ENCODE measurements around the gene TMCC3.

TMCC3 gene

GRCh38 chr12:94690198-94690771 lies 39.9 kb upstream of the TMCC3 start:
- DNase-seq (ENCODE audit: low read depth), result no peak
- H3K4me3 ChIP-seq (ENCODE audit: control insufficient read depth, low read depth, low read length), result no peak overlapping the region
- TF ChIP-seq, protein P1, sequence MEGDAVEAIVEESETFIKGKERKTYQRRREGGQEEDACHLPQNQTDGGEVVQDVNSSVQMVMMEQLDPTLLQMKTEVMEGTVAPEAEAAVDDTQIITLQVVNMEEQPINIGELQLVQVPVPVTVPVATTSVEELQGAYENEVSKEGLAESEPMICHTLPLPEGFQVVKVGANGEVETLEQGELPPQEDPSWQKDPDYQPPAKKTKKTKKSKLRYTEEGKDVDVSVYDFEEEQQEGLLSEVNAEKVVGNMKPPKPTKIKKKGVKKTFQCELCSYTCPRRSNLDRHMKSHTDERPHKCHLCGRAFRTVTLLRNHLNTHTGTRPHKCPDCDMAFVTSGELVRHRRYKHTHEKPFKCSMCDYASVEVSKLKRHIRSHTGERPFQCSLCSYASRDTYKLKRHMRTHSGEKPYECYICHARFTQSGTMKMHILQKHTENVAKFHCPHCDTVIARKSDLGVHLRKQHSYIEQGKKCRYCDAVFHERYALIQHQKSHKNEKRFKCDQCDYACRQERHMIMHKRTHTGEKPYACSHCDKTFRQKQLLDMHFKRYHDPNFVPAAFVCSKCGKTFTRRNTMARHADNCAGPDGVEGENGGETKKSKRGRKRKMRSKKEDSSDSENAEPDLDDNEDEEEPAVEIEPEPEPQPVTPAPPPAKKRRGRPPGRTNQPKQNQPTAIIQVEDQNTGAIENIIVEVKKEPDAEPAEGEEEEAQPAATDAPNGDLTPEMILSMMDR (IDR thresholded peaks at IDR 0.05; ENCODE audit: control insufficient read depth, insufficient read depth, low read depth, low read length, missing control alignments), result no peak

DNA sequence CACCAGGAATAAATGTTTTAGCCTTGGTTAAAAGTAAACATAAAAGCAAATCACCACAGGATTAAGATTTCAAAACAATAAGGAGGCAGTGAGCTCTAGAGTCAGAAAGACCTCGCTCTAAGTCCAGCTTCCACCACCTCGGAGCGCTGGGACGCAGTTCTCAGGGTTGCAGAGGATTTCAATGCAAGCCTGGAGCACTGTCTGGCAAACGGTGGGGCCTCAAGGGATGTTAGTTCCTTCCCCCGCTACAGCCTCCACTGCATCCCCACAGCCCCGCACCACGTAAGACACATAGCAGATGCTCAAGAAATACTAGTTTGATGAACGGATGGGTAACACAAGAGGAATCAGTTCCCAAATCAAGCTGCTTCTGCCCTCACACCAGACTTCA lies 39.3 kb upstream of the TMCC3 start:
- no peak overlapping the region for H3K4me3 ChIP-seq (ENCODE audit: control insufficient read depth, low read depth, low read length)
- TF ChIP-seq, protein P1 (IDR thresholded peaks at IDR 0.05; ENCODE audit: control insufficient read depth, insufficient read depth, low read depth, low read length, missing control alignments), result no peak
- no peak for DNase-seq (ENCODE audit: low read depth)

DNA sequence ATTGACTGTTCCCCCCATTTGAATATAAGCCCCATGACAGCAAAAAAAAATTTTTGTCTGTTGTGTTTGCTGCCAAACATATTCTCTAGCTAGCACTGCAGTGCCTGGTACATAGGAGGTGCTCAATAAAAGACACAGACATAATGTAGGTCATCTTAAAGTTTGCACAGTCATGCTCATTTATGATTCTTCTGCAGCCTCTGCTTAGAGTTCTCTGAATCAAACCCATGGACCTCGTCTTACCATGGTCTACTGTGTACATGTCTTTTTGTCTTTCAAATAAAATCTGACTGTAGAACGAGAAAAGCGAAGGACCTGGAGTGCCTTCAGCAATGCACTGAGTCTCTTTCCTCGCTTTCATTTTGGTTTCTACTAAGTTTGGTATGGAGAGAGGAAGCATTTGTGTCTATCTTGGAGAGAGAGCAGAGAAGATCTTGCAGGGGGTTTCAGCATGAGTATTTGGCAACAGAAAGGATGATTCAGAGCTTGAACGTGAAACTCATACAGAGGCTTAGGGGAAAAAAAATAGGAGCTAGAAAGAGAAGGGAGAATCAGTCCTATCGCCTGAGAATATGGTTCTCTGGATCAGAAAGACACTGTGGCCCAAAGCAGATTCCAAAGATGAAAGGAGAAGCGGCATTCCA lies 38.8 kb upstream of the TMCC3 start:
- TF ChIP-seq, protein P1 (IDR thresholded peaks at IDR 0.05; ENCODE audit: control insufficient read depth, insufficient read depth, low read depth, low read length, missing control alignments), result no peak
- no peak overlapping the region for H3K4me3 ChIP-seq (ENCODE audit: control insufficient read depth, low read depth, low read length)
- no peak for DNase-seq (ENCODE audit: low read depth)

GRCh38 chr12:94687891-94688290 lies 37.5 kb upstream of the TMCC3 start:
- no peak for DNase-seq (ENCODE audit: low read depth)
- no peak overlapping the region for H3K4me3 ChIP-seq (ENCODE audit: control insufficient read depth, low read depth, low read length)

DNA sequence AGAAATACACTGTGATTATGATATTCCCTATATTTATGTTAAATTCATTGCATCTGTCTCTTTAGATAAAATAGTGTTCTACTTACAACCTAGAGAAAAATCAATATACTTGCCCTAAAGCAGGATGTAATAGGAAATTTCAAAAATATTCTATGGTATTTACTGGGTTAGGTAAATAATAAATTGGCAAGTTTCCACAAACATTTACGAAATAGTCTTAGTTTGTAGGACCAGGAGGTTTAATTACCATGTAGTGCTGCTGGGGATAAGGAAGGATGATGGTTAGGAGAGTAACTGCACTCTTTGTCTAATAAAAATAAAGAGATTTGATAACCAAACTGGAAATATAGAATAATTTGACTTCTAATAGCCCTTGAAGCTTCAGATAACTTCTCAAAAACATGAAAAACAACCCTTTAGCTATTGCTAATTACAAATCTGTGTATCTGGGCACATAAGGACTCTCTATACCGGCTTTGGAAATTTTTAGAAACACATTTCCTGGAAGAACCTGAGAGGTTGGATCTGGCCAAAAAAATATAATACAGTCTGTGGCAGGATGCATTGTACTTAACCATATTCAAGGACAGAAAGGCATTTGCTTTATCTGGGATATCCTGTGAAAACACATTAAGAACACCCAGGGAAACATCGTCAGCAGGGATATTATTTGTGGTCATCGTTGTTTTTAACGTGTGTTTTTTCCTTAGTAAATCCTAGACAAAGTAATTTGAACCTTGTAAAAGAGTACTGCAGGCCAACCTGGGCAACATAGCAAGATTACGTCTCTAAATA lies 36.7 kb upstream of the TMCC3 start:
- no peak for DNase-seq (ENCODE audit: low read depth)
- TF ChIP-seq, protein P1 (IDR thresholded peaks at IDR 0.05; ENCODE audit: control insufficient read depth, insufficient read depth, low read depth, low read length, missing control alignments), result no peak

More at GRCh38 chr12:94687891-94688290, 37.5 kb upstream of the TMCC3 start:
- TF ChIP-seq, protein P1 (IDR thresholded peaks at IDR 0.05; ENCODE audit: control insufficient read depth, insufficient read depth, low read depth, low read length, missing control alignments), result no peak

GRCh38 chr12:94684416-94685142 lies 34.2 kb upstream of the TMCC3 start:
- DNase-seq (ENCODE audit: low read depth), result no peak
- TF ChIP-seq, protein P1 (IDR thresholded peaks at IDR 0.05; ENCODE audit: control insufficient read depth, insufficient read depth, low read depth, low read length, missing control alignments), result no peak
- H3K4me3 ChIP-seq (ENCODE audit: control insufficient read depth, low read depth, low read length), result no peak overlapping the region

More for the DNA sequence above, 36.7 kb upstream of the TMCC3 start:
- H3K4me3 ChIP-seq (ENCODE audit: control insufficient read depth, low read depth, low read length), result no peak overlapping the region
